ENCODE data around the gene SORL1. TPM values are rescaled to one million over a fixed set of nuclear protein-coding genes. Genes with fewer than 3 reads are reported as not detected.
A peak's percentile ranks its signal among the peaks of the same experiment; 100 is the strongest.

The SORL1 gene
- total and polyA plus RNA-seq, 2 of the 13 experiments (the other 11 are each of a cell fraction or from before 2014, with no cell fraction given), result 21.3 to 148 TPM

DNA sequence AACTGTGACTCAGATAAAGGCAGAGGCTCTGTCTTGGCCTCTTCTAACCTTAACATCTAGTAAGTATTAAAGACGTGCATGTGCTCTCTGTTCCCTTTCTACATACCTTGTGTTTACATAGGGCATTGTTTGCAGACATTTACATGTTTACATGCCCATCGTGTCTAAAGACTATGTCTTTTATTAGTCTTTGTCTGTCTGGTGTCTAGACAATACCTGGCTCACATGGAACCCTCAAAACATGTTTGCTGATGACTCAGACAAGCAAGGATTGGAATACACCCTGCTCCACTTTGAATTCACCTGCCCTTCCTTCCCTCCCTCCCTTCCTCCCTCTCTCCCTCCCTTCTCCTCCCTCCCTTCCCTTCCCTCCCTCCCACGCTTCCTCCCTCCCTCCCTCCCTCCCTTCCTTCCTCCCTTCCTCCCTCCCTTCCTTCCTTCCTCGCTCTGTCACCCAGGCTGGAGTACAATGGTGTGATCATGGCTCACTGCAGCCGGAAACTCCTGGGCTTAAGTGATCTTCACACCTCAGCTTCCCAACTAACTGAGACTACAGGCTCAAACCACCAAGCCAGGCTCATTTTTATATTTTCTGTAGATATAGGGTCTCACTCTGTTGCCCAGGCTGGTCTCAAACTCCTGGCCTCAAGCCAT, 24.4 kb downstream of the SORL1 start (continued):
- TF ChIP-seq, protein P1, sequence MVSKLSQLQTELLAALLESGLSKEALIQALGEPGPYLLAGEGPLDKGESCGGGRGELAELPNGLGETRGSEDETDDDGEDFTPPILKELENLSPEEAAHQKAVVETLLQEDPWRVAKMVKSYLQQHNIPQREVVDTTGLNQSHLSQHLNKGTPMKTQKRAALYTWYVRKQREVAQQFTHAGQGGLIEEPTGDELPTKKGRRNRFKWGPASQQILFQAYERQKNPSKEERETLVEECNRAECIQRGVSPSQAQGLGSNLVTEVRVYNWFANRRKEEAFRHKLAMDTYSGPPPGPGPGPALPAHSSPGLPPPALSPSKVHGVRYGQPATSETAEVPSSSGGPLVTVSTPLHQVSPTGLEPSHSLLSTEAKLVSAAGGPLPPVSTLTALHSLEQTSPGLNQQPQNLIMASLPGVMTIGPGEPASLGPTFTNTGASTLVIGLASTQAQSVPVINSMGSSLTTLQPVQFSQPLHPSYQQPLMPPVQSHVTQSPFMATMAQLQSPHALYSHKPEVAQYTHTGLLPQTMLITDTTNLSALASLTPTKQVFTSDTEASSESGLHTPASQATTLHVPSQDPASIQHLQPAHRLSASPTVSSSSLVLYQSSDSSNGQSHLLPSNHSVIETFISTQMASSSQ (IDR thresholded peaks at IDR 0.05; ENCODE audit: low read depth), result no peak
- TF ChIP-seq, protein P1 (CRISPR knock-in tag; IDR thresholded peaks at IDR 0.05; ENCODE audit: borderline replicate concordance), result no peak
- TF ChIP-seq PHF20 (CRISPR knock-in tag; IDR thresholded peaks at IDR 0.05) (no peak), ZNF235 (CRISPR knock-in tag; IDR thresholded peaks at IDR 0.05; ENCODE audit: borderline replicate concordance) (no peak), PTBP1 (IDR thresholded peaks at IDR 0.05; ENCODE audit: low read depth, low read length, poor library complexity, severe bottlenecking) (no peak), ZNF569 (CRISPR knock-in tag; IDR thresholded peaks at IDR 0.05; ENCODE audit: borderline replicate concordance) (no peak), ZNF543 (CRISPR knock-in tag; IDR thresholded peaks at IDR 0.05) (no peak), NCOA5 (CRISPR knock-in tag; IDR thresholded peaks at IDR 0.05) (no peak), PHF8 (CRISPR knock-in tag; IDR thresholded peaks at IDR 0.05) (no peak), FOXC1 (CRISPR knock-in tag; IDR thresholded peaks at IDR 0.05; ENCODE audit: borderline replicate concordance) (no peak), SIX4 (CRISPR knock-in tag; IDR thresholded peaks at IDR 0.05) (0 out of 2 replicates have a peak, but pooled peaks have one; percentile 38), ETV6 (CRISPR knock-in tag; conservative IDR thresholded peaks at IDR 0.05) (no peak), EP300 (IDR thresholded peaks at IDR 0.05; ENCODE audit: low read depth in 2 of 2, low read length in 2 of 2) (peak in 1 of 2 experiments; percentile 63; a peak in 2 of 4 replicates), EP300 (CRISPR knock-in tag; IDR thresholded peaks at IDR 0.05; ENCODE audit: borderline replicate concordance) (peak; percentile 52; the same call in 1 of the 2 replicates), FLYWCH1 (CRISPR knock-in tag; IDR thresholded peaks at IDR 0.05) (no peak), NKX3-1 (CRISPR knock-in tag; IDR thresholded peaks at IDR 0.05) (no peak), SAP130 (CRISPR knock-in tag; IDR thresholded peaks at IDR 0.05; ENCODE audit: low read depth) (peak; percentile 75), SOX13 (IDR thresholded peaks at IDR 0.05) (peak; percentile 84), SOX13 (CRISPR knock-in tag; conservative IDR thresholded peaks at IDR 0.05 in 1 of 2, IDR thresholded peaks at IDR 0.05 in 1 of 2) (peak in 1 of 2 experiments; percentile 97; a peak in 2 of 4 replicates), ARNTL (CRISPR knock-in tag; IDR thresholded peaks at IDR 0.05) (no peak), CENPT (CRISPR knock-in tag; IDR thresholded peaks at IDR 0.05; ENCODE audit: low read depth) (no peak)
- TF ChIP-seq, protein P2, sequence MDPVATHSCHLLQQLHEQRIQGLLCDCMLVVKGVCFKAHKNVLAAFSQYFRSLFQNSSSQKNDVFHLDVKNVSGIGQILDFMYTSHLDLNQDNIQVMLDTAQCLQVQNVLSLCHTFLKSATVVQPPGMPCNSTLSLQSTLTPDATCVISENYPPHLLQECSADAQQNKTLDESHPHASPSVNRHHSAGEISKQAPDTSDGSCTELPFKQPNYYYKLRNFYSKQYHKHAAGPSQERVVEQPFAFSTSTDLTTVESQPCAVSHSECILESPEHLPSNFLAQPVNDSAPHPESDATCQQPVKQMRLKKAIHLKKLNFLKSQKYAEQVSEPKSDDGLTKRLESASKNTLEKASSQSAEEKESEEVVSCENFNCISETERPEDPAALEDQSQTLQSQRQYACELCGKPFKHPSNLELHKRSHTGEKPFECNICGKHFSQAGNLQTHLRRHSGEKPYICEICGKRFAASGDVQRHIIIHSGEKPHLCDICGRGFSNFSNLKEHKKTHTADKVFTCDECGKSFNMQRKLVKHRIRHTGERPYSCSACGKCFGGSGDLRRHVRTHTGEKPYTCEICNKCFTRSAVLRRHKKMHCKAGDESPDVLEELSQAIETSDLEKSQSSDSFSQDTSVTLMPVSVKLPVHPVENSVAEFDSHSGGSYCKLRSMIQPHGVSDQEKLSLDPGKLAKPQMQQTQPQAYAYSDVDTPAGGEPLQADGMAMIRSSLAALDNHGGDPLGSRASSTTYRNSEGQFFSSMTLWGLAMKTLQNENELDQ (CRISPR knock-in tag; IDR thresholded peaks at IDR 0.05; ENCODE audit: borderline replicate concordance), result no peak
- TF ChIP-seq, protein P3, sequence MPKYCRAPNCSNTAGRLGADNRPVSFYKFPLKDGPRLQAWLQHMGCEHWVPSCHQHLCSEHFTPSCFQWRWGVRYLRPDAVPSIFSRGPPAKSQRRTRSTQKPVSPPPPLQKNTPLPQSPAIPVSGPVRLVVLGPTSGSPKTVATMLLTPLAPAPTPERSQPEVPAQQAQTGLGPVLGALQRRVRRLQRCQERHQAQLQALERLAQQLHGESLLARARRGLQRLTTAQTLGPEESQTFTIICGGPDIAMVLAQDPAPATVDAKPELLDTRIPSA (CRISPR knock-in tag; IDR thresholded peaks at IDR 0.05; ENCODE audit: borderline replicate concordance), result no peak
- TF ChIP-seq, protein P4, sequence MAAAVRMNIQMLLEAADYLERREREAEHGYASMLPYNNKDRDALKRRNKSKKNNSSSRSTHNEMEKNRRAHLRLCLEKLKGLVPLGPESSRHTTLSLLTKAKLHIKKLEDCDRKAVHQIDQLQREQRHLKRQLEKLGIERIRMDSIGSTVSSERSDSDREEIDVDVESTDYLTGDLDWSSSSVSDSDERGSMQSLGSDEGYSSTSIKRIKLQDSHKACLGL (CRISPR knock-in tag; IDR thresholded peaks at IDR 0.05), result no peak

Measured in HepG2 (cell line).